PC-9 (cell line): Measurements from ENCODE around the gene ERN1. TPM values are rescaled to one million over a fixed set of nuclear protein-coding genes. Genes with fewer than 3 reads are reported as not detected.

ENCODE experiments used
- BruUV-seq: library from RNA; stranded (reverse); fragments of 400-500 nt; replicated peaks from 2 replicates; lab custom pipeline; 2021; lab: Mats Ljungman, UMichigan
- CTCF ChIA-PET: fragments of 300-600 bp; sonication (Branson Sonifier 250); formaldehyde crosslinking; loops from one replicate; lab custom pipeline; 2022; ENCODE audit warnings: antibody characterized with exemption; lab: Charles Lee
- POLR2A ChIA-PET: fragments of 300-600 bp; sonication (Branson Sonifier 250); formaldehyde crosslinking; loops from one replicate; lab custom pipeline; 2022; ENCODE audit warnings: antibody characterized with exemption; ENCODE audit not compliant: unreplicated experiment; lab: Charles Lee
- DNase-seq, 2 experiments: peaks; one replicate each; pipeline versions ENCODE4 v3.0.0 to v3.0.0-alpha.2; 2015 to 2022; ENCODE audit warnings: mixed read lengths in 1 of 2
- H2AFZ ChIP-seq: fragments of 200-600 bp; sonication (generic); 2 replicates; pipeline ENCODE4 v1.8.1; 2017; ENCODE audit warnings: antibody characterized with exemption
- H3F3A ChIP-seq: fragments of 200-600 bp; sonication (generic); 2 replicates; pipeline ENCODE4 v1.8.1; 2017; ENCODE audit warnings: antibody characterized with exemption, mild to moderate bottlenecking, low read depth; ENCODE audit not compliant: insufficient read depth
- H3K27ac ChIP-seq: fragments of 200-600 bp; sonication (generic); 2 replicates; pipeline ENCODE4 v1.6.1; 2016; ENCODE audit warnings: mixed run types
- H3K27me3 ChIP-seq: fragments of 200-600 bp; sonication (generic); 2 replicates; pipeline ENCODE4 v1.6.1; 2016; ENCODE audit warnings: low read depth, mixed run types; ENCODE audit not compliant: insufficient read depth
- H3K36me3 ChIP-seq: fragments of 200-600 bp; sonication (generic); 2 replicates; pipeline ENCODE4 v1.6.1; 2016; ENCODE audit warnings: low read depth, mixed run types
- H3K4me1 ChIP-seq: fragments of 200-600 bp; sonication (generic); replicated peaks from 2 replicates; pipeline ENCODE4 v1.6.1; 2016; ENCODE audit warnings: mixed run types; ENCODE audit not compliant: insufficient read depth
- H3K4me2 ChIP-seq: fragments of 200-600 bp; sonication (generic); 2 replicates; pipeline ENCODE4 v1.6.1; 2017; ENCODE audit warnings: mixed run types
- H3K4me3 ChIP-seq: fragments of 200-600 bp; sonication (generic); 2 replicates; pipeline ENCODE4 v1.6.1; 2016; ENCODE audit warnings: mixed run types
- H3K79me2 ChIP-seq: fragments of 200-600 bp; sonication (generic); 2 replicates; pipeline ENCODE4 v1.6.1; 2017; ENCODE audit warnings: low read depth, mixed run types
- H3K9me2 ChIP-seq: fragments of 200-600 bp; sonication (generic); 2 replicates; pipeline ENCODE4 v1.8.1; 2017; ENCODE audit warnings: mild to moderate bottlenecking; ENCODE audit not compliant: insufficient read depth
- H3K9me3 ChIP-seq: fragments of 200-600 bp; sonication (generic); 2 replicates; pipeline ENCODE4 v1.8.1; 2016; ENCODE audit warnings: low read depth; ENCODE audit not compliant: insufficient read depth
- H4K20me1 ChIP-seq: fragments of 200-600 bp; sonication (generic); 2 replicates; pipeline ENCODE4 v1.8.1; 2017; ENCODE audit not compliant: insufficient read depth
- EZH2 ChIP-seq: fragments of 200-600 bp; sonication (generic); IDR thresholded peaks from 2 replicates; pipeline ENCODE4 v1.8.0; 2017; ENCODE audit warnings: antibody characterized with exemption, low read depth
- intact Hi-C: fragments of 100-400 bp; cut with micrococcal nuclease; formaldehyde crosslinking; loops from one replicate; pipeline ENCODE4 v1.10.0; 2022; ENCODE audit not compliant: unreplicated experiment
- total RNA-seq: library from RNA; stranded (reverse); gene quantifications from 2 replicates; pipeline ENCODE4 v1.2.3, GENCODE V29; 2021
- TF ChIP-seq, protein P1 (sequence below): fragments of 200-600 bp; sonication (generic); conservative IDR thresholded peaks from 2 replicates; pipeline ENCODE4 v1.6.1; 2017; ENCODE audit warnings: mixed run types, antibody characterized with exemption, mild to moderate bottlenecking, moderate library complexity

ERN1 gene
- total RNA-seq, 1 experiment from 2014 or later = 9.2 TPM

DNA sequence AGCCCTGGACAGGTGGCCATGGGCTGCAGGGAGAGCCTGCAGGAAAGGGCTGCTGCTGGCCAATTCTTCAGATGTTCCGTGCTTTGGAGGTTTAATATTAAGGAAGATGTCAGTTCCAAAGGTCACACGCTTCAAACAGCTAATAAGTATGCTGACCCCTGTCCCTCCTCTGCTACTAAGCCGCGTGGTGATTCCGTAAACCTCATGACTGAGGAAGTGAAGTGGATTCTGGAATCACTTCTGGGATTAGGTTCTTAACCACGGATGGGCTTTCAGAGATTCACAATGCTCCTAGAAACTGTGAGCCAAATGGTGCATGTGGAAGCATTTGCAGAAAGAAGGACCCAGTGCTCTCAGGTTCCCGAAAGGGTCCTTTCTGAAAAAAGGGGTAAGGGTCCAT is 28.5 kb upstream of the ERN1 start:
- POLR2A ChIA-PET = interaction anchor here (0.6 kb wide), 1 partner anchor 131 kb away, joined by 3 read pairs; no protein-coding TSS in a partner anchor
- no peak overlapping the region for H3K4me3 ChIP-seq
- peaks cover 12% of the 10 kb centered on the region for H3K4me1 ChIP-seq
- no peak overlapping the region for H3K4me2 ChIP-seq
- H3F3A ChIP-seq = no peaks in the 10 kb centered on the region; the same call in 1 of the 2 replicates
- 0 out of 2 replicates have a peak, but pooled peaks cover 4% of the 10 kb centered on the region for H3K9me2 ChIP-seq
- DNase-seq = no peak
- no peaks in the 10 kb centered on the region for H3K79me2 ChIP-seq
- H3K27me3 ChIP-seq = no peaks in the 10 kb centered on the region
- no peak for TF ChIP-seq EZH2
- TF ChIP-seq, protein P1, sequence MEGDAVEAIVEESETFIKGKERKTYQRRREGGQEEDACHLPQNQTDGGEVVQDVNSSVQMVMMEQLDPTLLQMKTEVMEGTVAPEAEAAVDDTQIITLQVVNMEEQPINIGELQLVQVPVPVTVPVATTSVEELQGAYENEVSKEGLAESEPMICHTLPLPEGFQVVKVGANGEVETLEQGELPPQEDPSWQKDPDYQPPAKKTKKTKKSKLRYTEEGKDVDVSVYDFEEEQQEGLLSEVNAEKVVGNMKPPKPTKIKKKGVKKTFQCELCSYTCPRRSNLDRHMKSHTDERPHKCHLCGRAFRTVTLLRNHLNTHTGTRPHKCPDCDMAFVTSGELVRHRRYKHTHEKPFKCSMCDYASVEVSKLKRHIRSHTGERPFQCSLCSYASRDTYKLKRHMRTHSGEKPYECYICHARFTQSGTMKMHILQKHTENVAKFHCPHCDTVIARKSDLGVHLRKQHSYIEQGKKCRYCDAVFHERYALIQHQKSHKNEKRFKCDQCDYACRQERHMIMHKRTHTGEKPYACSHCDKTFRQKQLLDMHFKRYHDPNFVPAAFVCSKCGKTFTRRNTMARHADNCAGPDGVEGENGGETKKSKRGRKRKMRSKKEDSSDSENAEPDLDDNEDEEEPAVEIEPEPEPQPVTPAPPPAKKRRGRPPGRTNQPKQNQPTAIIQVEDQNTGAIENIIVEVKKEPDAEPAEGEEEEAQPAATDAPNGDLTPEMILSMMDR = no peak
- no peaks in the 10 kb centered on the region for H4K20me1 ChIP-seq
- H3K27ac ChIP-seq = no peak overlapping the region
- BruUV-seq = no TSS peak
- intact Hi-C loops = no loop called here
- H2AFZ ChIP-seq = no peak overlapping the region
- no peaks in the 10 kb centered on the region for H3K9me3 ChIP-seq
- CTCF ChIA-PET = no interaction called here
- no peaks in the 10 kb centered on the region for H3K36me3 ChIP-seq

DNA sequence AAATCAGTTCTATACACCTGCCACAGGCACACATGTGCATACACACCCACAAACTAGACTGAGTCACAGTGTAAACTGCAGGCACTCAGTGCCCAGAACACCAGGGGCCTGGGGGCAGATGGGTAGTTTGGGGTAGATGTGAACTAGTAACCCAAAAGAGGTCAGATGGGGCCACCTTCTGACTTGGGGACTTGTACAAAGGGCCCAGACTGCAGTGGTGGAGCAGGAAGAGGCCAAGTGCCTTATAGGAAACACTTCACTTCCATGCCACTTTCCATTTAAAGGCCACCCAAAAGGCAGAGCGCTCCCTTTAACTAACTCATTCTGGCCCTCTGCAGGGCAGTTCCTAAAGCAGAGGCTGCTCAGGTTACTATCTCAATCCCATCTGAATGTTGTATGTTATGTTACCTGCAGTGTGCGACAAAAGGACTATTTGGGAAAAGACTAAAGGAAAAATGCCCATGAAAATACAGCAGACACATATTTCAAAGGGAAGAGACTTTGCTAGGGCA is 27.8 kb upstream of the ERN1 start:
- Histone ChIP-seq H2AFZ (no peak overlapping the region), H3K9me2 (0 out of 2 replicates have a peak, but pooled peaks cover 4% of the 10 kb centered on the region), H3F3A (no peaks in the 10 kb centered on the region; the same call in 1 of the 2 replicates), H3K4me2 (no peak overlapping the region), H3K4me1 (peaks cover 12% of the 10 kb centered on the region), H3K79me2 (no peaks in the 10 kb centered on the region), H3K36me3 (no peaks in the 10 kb centered on the region), H3K27me3 (no peaks in the 10 kb centered on the region), H3K4me3 (no peak overlapping the region), H4K20me1 (no peaks in the 10 kb centered on the region), H3K9me3 (no peaks in the 10 kb centered on the region), H3K27ac (no peak overlapping the region)
- POLR2A ChIA-PET = no interaction called here
- intact Hi-C loops = no loop called here
- no peak for DNase-seq
- CTCF ChIA-PET = no interaction called here
- BruUV-seq = no TSS peak
- no peak for TF ChIP-seq EZH2

DNA sequence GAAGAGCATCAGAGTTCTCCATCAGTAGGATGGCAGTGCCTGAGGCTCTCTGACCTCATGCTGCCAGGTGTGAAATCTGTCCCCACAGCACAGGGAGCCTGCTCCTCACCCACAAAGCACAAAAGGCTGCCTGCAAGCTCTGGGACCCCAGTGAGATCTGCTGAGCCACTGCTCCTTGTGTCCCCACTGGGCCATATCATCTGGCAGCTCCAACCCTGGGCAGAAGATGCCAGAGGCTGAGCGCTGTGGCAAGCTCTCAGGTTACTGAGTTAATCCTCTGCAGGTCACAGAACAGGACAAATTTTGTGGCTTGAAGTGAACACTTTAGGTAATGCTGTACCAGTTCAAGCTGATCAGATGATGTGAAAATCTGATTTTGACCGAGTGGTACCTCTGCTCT is 26.7 kb upstream of the ERN1 start:
- ChIA-PET CTCF (no interaction called here), POLR2A (interaction anchor here (0.6 kb wide), 1 partner anchor 11 kb away, joined by 3 read pairs; no protein-coding TSS in a partner anchor)
- Histone ChIP-seq H3K4me3 (no peak overlapping the region), H3K9me2 (0 out of 2 replicates have a peak, but pooled peaks cover 4% of the 10 kb centered on the region), H3K27me3 (no peaks in the 10 kb centered on the region), H4K20me1 (no peaks in the 10 kb centered on the region), H3K79me2 (no peaks in the 10 kb centered on the region), H3K27ac (no peak overlapping the region), H3K9me3 (no peaks in the 10 kb centered on the region), H3F3A (peaks cover 4% of the 10 kb centered on the region; the same call in 1 of the 2 replicates), H2AFZ (no peak overlapping the region), H3K36me3 (no peaks in the 10 kb centered on the region), H3K4me1 (peaks cover 12% of the 10 kb centered on the region), H3K4me2 (no peak overlapping the region)
- no TSS peak for BruUV-seq
- TF ChIP-seq, protein P1 = no peak
- TF ChIP-seq EZH2 = no peak
- intact Hi-C loops = no loop called here
- DNase-seq = no peak
